HEK293 (cell line): Measurements from ENCODE around the gene PPP4C.

Experiments
- CTCF ChIA-PET: fragments of 350-600 bp; formaldehyde crosslinking; extraction: SDS; loops from one replicate; lab custom pipeline; 2021; ENCODE audit warnings: antibody characterized with exemption; lab: Yijun Ruan, JAX
- POLR2A ChIA-PET: fragments of 300-600 bp; formaldehyde crosslinking; extraction: SDS; loops from one replicate; lab custom pipeline; 2020; ENCODE audit warnings: antibody characterized with exemption, inconsistent platforms; lab: Yijun Ruan, JAX
- H3K27ac ChIP-seq: fragments of 200-500 bp; sonication (Bioruptor generic); 2 replicates; pipeline ENCODE4 v1.5.1; 2014; ENCODE audit warnings: low read depth, low read length, control low read depth, inconsistent platforms; ENCODE audit errors: extremely low read depth
- H3K36me3 ChIP-seq, 2 experiments: fragments of 200-500 bp in 1 of 2; sonication (Bioruptor generic) in 1 of 2; 1 replicate in 1 of 2; 2 replicates in 1 of 2; pipeline ENCODE4 v1.5.1; 2014 to 2017; ENCODE audit warnings: inconsistent platforms in 2 of 2, low read length in 2 of 2; ENCODE audit not compliant: control insufficient read depth in 2 of 2, insufficient read depth in 1 of 2
- H3K4me1 ChIP-seq: fragments of 200-500 bp; sonication (Bioruptor generic); 2 replicates; pipeline ENCODE4 v1.5.1; 2014; ENCODE audit warnings: mild to moderate bottlenecking, low read length, inconsistent platforms; ENCODE audit not compliant: control insufficient read depth, insufficient read depth
- H3K4me3 ChIP-seq: 2 replicates; pipeline ENCODE4 v1.5.1; 2011; ENCODE audit warnings: low read depth, mild to moderate bottlenecking, control low read depth, low read length, moderate library complexity
- H3K9me3 ChIP-seq: fragments of 200-500 bp; sonication (Bioruptor generic); 2 replicates; pipeline ENCODE4 v1.5.1; 2014; ENCODE audit warnings: low read depth, low read length, inconsistent platforms; ENCODE audit not compliant: control insufficient read depth, insufficient read depth
- FEZF1 ChIP-seq: fragments of 450-650 bp; formaldehyde crosslinking; IDR thresholded peaks from 2 replicates; pipeline ENCODE4 v1.5.1; 2016; ENCODE audit warnings: missing biosample characterization, missing genetic modification characterization
- GLIS2 ChIP-seq: fragments of 450-650 bp; formaldehyde crosslinking; IDR thresholded peaks from 2 replicates; pipeline ENCODE4 v1.5.1; 2016; ENCODE audit warnings: missing biosample characterization, missing genetic modification characterization
- KLF1 ChIP-seq: fragments of 450-650 bp; formaldehyde crosslinking; IDR thresholded peaks from 2 replicates; pipeline ENCODE4 v1.5.1; 2016; ENCODE audit warnings: missing biosample characterization, missing genetic modification characterization
- KLF7 ChIP-seq: fragments of 450-650 bp; formaldehyde crosslinking; IDR thresholded peaks from 2 replicates; pipeline ENCODE4 v1.5.1; 2016; ENCODE audit warnings: missing biosample characterization, missing genetic modification characterization, borderline replicate concordance
- ZBTB1 ChIP-seq: fragments of 450-650 bp; formaldehyde crosslinking; IDR thresholded peaks from 2 replicates; pipeline ENCODE4 v1.5.1; 2016; ENCODE audit warnings: missing biosample characterization, missing genetic modification characterization
- ZFHX2 ChIP-seq: fragments of 450-650 bp; formaldehyde crosslinking; conservative IDR thresholded peaks from 2 replicates; pipeline ENCODE4 v1.5.1; 2016; ENCODE audit warnings: missing biosample characterization, missing genetic modification characterization
- ZIC2 ChIP-seq: fragments of 450-650 bp; formaldehyde crosslinking; IDR thresholded peaks from 2 replicates; pipeline ENCODE4 v1.5.1; 2016; ENCODE audit warnings: missing biosample characterization, missing genetic modification characterization
- ZNF121 ChIP-seq: fragments of 450-650 bp; formaldehyde crosslinking; IDR thresholded peaks from 2 replicates; pipeline ENCODE4 v1.5.1; 2016; ENCODE audit warnings: missing biosample characterization, missing genetic modification characterization
- ZNF146 ChIP-seq: fragments of 450-650 bp; formaldehyde crosslinking; IDR thresholded peaks from 2 replicates; pipeline ENCODE4 v1.5.1; 2016; ENCODE audit warnings: missing biosample characterization, missing genetic modification characterization
- ZNF155 ChIP-seq: fragments of 450-650 bp; formaldehyde crosslinking; IDR thresholded peaks from 2 replicates; pipeline ENCODE4 v1.5.1; 2016; ENCODE audit warnings: missing biosample characterization, missing genetic modification characterization
- ZNF175 ChIP-seq: fragments of 450-650 bp; formaldehyde crosslinking; IDR thresholded peaks from 2 replicates; pipeline ENCODE4 v1.5.1; 2016; ENCODE audit warnings: missing biosample characterization, missing genetic modification characterization
- ZNF23 ChIP-seq: fragments of 450-650 bp; formaldehyde crosslinking; IDR thresholded peaks from 2 replicates; pipeline ENCODE4 v1.5.1; 2016; ENCODE audit warnings: missing biosample characterization, missing genetic modification characterization, borderline replicate concordance
- ZNF24 ChIP-seq: fragments of 450-650 bp; formaldehyde crosslinking; IDR thresholded peaks from 2 replicates; pipeline ENCODE4 v1.5.1; 2016; ENCODE audit warnings: missing biosample characterization, missing genetic modification characterization
- ZNF292 ChIP-seq: fragments of 450-650 bp; formaldehyde crosslinking; IDR thresholded peaks from 2 replicates; pipeline ENCODE4 v1.5.1; 2016; ENCODE audit warnings: low read depth, missing biosample characterization, missing genetic modification characterization, borderline replicate concordance
- ZNF366 ChIP-seq: fragments of 450-650 bp; formaldehyde crosslinking; conservative IDR thresholded peaks from 2 replicates; pipeline ENCODE4 v1.5.1; 2016; ENCODE audit warnings: missing biosample characterization, missing genetic modification characterization
- ZNF37A ChIP-seq: fragments of 450-650 bp; IDR thresholded peaks from 2 replicates; pipeline ENCODE4 v1.5.1; 2018; ENCODE audit warnings: missing biosample characterization, missing genetic modification characterization
- ZNF501 ChIP-seq: fragments of 450-650 bp; formaldehyde crosslinking; IDR thresholded peaks from 2 replicates; pipeline ENCODE4 v1.5.1; 2016; ENCODE audit warnings: missing biosample characterization, missing genetic modification characterization
- ZNF530 ChIP-seq: fragments of 450-650 bp; formaldehyde crosslinking; IDR thresholded peaks from 2 replicates; pipeline ENCODE4 v1.5.1; 2016; ENCODE audit warnings: low read depth, missing biosample characterization, missing genetic modification characterization
- ZNF558 ChIP-seq: fragments of 450-650 bp; formaldehyde crosslinking; IDR thresholded peaks from 2 replicates; pipeline ENCODE4 v1.5.1; 2016; ENCODE audit warnings: missing biosample characterization, missing genetic modification characterization
- ZNF600 ChIP-seq: fragments of 450-650 bp; formaldehyde crosslinking; IDR thresholded peaks from 2 replicates; pipeline ENCODE4 v1.5.1; 2016; ENCODE audit warnings: missing biosample characterization, missing genetic modification characterization
- ZNF624 ChIP-seq: fragments of 450-650 bp; formaldehyde crosslinking; IDR thresholded peaks from 2 replicates; pipeline ENCODE4 v1.5.1; 2017; ENCODE audit warnings: missing biosample characterization, missing genetic modification characterization
- ZNF626 ChIP-seq: fragments of 450-650 bp; sonication (Bioruptor Pico); formaldehyde crosslinking; IDR thresholded peaks from 2 replicates; pipeline ENCODE4 v1.5.1; 2018; ENCODE audit warnings: missing biosample characterization, missing genetic modification characterization, inconsistent platforms
- ZNF654 ChIP-seq: fragments of 450-650 bp; formaldehyde crosslinking; IDR thresholded peaks from 2 replicates; pipeline ENCODE4 v1.5.1; 2016; ENCODE audit warnings: low read depth, missing biosample characterization, missing genetic modification characterization
- ZNF777 ChIP-seq: fragments of 450-650 bp; formaldehyde crosslinking; IDR thresholded peaks from 2 replicates; pipeline ENCODE4 v1.5.1; 2017; ENCODE audit warnings: missing biosample characterization, missing genetic modification characterization, borderline replicate concordance
- ZXDB ChIP-seq: fragments of 450-650 bp; formaldehyde crosslinking; IDR thresholded peaks from 2 replicates; pipeline ENCODE4 v1.5.1; 2016; ENCODE audit warnings: missing biosample characterization, missing genetic modification characterization
- TF ChIP-seq, protein P1 (sequence below): fragments of 450-650 bp; formaldehyde crosslinking; IDR thresholded peaks from 2 replicates; pipeline ENCODE4 v1.5.1; 2016; ENCODE audit warnings: missing biosample characterization, missing genetic modification characterization
- TF ChIP-seq, protein P2 (sequence below): fragments of 450-650 bp; formaldehyde crosslinking; IDR thresholded peaks from 2 replicates; pipeline ENCODE4 v1.5.1; 2016; ENCODE audit warnings: missing biosample characterization, missing genetic modification characterization
- TF ChIP-seq, protein P3 (sequence below): fragments of 450-650 bp; formaldehyde crosslinking; IDR thresholded peaks from 2 replicates; pipeline ENCODE4 v1.5.1; 2016; ENCODE audit warnings: missing biosample characterization, missing genetic modification characterization, borderline replicate concordance
- TF ChIP-seq, protein P4 (sequence below): fragments of 450-650 bp; formaldehyde crosslinking; IDR thresholded peaks from 2 replicates; pipeline ENCODE4 v1.5.1; 2016; ENCODE audit warnings: missing biosample characterization, missing genetic modification characterization

Gene PPP4C

DNA sequence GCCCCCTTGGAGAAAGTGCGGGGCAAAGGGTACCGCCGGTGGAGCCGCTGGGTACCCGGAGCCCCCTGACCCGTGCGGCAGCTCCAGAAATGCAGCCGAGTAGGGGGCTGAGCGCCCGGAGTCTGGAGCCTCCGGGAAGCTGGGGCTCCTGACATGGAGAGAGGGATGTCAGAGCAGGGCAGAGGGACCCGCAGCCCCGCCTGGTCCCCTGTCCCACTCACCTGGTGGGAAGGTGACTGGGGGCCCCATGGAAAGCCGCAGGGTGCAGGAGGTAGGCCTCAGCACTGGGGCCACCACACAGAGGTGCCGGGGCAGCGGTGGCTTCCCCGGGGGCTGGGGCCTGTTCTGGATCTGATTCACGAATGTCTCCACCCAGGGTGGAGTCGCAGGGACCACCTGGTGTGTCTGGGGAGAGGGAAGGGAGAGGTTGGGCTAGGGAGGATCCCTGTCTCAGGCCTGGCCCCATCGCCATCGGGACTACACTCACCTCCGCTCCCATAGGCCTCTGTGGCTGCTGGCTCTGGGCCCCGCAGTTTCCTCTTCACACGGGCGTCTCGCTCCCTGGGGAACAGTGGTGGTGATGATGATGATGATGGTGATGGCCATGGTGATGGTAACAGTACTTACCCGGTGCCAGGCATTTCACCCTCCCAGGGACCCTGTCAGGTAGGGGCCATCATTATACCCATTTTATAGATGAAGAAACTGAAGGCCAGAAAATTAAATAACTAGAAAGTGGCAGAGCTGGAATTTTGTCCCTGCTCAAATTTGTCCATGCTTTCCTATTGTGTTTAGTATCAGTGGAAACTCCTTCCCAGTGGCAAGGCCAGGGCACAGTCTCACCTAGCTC is 10.7 kb downstream of the PPP4C start:
- POLR2A ChIA-PET: interaction anchor here (1.0 to 2.9 kb wide), 3 partner anchors 10 to 331 kb away, joined by 3 to 13 read pairs (median 4); partner anchors contain the start of gene ALDOA
- Histone ChIP-seq H3K27ac (no peak overlapping the region), H3K36me3 (peaks cover 4 to 53% of the 10 kb centered on the region in 2 experiments; a peak in 2 of 3 replicates), H3K4me3 (no peak overlapping the region), H3K9me3 (no peaks in the 10 kb centered on the region), H3K4me1 (no peaks in the 10 kb centered on the region)
- CTCF ChIA-PET: interaction anchor here (0.6 kb wide), 1 partner anchor 38 kb away, joined by 3 read pairs; no protein-coding TSS in a partner anchor
- TF ChIP-seq, protein P1, sequence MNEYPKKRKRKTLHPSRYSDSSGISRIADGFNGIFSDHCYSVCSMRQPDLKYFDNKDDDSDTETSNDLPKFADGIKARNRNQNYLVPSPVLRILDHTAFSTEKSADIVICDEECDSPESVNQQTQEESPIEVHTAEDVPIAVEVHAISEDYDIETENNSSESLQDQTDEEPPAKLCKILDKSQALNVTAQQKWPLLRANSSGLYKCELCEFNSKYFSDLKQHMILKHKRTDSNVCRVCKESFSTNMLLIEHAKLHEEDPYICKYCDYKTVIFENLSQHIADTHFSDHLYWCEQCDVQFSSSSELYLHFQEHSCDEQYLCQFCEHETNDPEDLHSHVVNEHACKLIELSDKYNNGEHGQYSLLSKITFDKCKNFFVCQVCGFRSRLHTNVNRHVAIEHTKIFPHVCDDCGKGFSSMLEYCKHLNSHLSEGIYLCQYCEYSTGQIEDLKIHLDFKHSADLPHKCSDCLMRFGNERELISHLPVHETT (tag by site-specific recombination): no peak
- TF ChIP-seq ZNF501: no peak
- TF ChIP-seq ZNF37A (tag by site-specific recombination): no peak
- TF ChIP-seq ZNF175 (tag by site-specific recombination): no peak
- no peak for TF ChIP-seq ZNF23 (tag by site-specific recombination)
- no peak for TF ChIP-seq ZNF292
- TF ChIP-seq ZNF121: no peak
- no peak for TF ChIP-seq ZNF777 (tag by site-specific recombination)
- TF ChIP-seq, protein P2, sequence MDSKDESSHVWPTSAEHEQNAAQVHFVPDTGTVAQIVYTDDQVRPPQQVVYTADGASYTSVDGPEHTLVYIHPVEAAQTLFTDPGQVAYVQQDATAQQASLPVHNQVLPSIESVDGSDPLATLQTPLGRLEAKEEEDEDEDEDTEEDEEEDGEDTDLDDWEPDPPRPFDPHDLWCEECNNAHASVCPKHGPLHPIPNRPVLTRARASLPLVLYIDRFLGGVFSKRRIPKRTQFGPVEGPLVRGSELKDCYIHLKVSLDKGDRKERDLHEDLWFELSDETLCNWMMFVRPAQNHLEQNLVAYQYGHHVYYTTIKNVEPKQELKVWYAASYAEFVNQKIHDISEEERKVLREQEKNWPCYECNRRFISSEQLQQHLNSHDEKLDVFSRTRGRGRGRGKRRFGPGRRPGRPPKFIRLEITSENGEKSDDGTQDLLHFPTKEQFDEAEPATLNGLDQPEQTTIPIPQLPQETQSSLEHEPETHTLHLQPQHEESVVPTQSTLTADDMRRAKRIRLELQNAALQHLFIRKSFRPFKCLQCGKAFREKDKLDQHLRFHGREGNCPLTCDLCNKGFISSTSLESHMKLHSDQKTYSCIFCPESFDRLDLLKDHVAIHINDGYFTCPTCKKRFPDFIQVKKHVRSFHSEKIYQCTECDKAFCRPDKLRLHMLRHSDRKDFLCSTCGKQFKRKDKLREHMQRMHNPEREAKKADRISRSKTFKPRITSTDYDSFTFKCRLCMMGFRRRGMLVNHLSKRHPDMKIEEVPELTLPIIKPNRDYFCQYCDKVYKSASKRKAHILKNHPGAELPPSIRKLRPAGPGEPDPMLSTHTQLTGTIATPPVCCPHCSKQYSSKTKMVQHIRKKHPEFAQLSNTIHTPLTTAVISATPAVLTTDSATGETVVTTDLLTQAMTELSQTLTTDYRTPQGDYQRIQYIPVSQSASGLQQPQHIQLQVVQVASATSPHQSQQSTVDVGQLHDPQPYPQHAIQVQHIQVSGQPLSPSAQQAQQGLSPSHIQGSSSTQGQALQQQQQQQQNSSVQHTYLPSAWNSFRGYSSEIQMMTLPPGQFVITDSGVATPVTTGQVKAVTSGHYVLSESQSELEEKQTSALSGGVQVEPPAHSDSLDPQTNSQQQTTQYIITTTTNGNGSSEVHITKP (tag by site-specific recombination): no peak
- no peak for TF ChIP-seq ZNF155 (tag by site-specific recombination)
- no peak for TF ChIP-seq ZNF624 (tag by site-specific recombination)
- TF ChIP-seq ZNF626 (tag by site-specific recombination): no peak
- TF ChIP-seq ZBTB1 (tag by site-specific recombination): no peak
- TF ChIP-seq GLIS2 (tag by site-specific recombination): peak; percentile 22; the same call in 1 of the 2 replicates
- peak; percentile 33; the same call in 1 of the 2 replicates for TF ChIP-seq ZIC2 (tag by site-specific recombination)
- TF ChIP-seq ZNF600 (tag by site-specific recombination): peak; percentile 42; the same call in 1 of the 2 replicates
- TF ChIP-seq ZNF146: no peak
- TF ChIP-seq ZXDB (tag by site-specific recombination): no peak
- peak; percentile 96 for TF ChIP-seq KLF1
- TF ChIP-seq ZFHX2 (tag by site-specific recombination): no peak
- no peak for TF ChIP-seq ZNF558 (tag by site-specific recombination)
- TF ChIP-seq, protein P3, sequence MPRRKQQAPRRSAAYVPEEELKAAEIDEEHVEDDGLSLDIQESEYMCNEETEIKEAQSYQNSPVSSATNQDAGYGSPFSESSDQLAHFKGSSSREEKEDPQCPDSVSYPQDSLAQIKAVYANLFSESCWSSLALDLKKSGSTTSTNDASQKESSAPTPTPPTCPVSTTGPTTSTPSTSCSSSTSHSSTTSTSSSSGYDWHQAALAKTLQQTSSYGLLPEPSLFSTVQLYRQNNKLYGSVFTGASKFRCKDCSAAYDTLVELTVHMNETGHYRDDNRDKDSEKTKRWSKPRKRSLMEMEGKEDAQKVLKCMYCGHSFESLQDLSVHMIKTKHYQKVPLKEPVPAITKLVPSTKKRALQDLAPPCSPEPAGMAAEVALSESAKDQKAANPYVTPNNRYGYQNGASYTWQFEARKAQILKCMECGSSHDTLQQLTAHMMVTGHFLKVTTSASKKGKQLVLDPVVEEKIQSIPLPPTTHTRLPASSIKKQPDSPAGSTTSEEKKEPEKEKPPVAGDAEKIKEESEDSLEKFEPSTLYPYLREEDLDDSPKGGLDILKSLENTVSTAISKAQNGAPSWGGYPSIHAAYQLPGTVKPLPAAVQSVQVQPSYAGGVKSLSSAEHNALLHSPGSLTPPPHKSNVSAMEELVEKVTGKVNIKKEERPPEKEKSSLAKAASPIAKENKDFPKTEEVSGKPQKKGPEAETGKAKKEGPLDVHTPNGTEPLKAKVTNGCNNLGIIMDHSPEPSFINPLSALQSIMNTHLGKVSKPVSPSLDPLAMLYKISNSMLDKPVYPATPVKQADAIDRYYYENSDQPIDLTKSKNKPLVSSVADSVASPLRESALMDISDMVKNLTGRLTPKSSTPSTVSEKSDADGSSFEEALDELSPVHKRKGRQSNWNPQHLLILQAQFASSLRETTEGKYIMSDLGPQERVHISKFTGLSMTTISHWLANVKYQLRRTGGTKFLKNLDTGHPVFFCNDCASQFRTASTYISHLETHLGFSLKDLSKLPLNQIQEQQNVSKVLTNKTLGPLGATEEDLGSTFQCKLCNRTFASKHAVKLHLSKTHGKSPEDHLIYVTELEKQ (tag by site-specific recombination): no peak
- TF ChIP-seq FEZF1 (tag by site-specific recombination): no peak
- TF ChIP-seq, protein P4, sequence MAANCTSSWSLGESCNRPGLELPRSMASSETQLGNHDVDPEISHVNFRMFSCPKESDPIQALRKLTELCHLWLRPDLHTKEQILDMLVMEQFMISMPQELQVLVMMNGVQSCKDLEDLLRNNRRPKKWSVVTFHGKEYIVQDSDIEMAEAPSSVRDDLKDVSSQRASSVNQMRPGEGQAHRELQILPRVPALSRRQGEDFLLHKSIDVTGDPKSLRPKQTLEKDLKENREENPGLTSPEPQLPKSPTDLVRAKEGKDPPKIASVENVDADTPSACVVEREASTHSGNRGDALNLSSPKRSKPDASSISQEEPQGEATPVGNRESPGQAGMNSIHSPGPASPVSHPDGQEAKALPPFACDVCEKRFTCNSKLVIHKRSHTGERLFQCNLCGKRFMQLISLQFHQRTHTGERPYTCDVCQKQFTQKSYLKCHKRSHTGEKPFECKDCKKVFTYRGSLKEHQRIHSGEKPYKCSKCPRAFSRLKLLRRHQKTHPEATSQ: no peak
- TF ChIP-seq ZNF530 (tag by site-specific recombination): no peak
- no peak for TF ChIP-seq ZNF366 (tag by site-specific recombination)
- no peak for TF ChIP-seq ZNF654
- no peak for TF ChIP-seq ZNF24 (tag by site-specific recombination)
- no peak for TF ChIP-seq KLF7 (tag by site-specific recombination)
